Measurements from ENCODE around the gene LRP1-AS.

LRP1-AS gene

DNA sequence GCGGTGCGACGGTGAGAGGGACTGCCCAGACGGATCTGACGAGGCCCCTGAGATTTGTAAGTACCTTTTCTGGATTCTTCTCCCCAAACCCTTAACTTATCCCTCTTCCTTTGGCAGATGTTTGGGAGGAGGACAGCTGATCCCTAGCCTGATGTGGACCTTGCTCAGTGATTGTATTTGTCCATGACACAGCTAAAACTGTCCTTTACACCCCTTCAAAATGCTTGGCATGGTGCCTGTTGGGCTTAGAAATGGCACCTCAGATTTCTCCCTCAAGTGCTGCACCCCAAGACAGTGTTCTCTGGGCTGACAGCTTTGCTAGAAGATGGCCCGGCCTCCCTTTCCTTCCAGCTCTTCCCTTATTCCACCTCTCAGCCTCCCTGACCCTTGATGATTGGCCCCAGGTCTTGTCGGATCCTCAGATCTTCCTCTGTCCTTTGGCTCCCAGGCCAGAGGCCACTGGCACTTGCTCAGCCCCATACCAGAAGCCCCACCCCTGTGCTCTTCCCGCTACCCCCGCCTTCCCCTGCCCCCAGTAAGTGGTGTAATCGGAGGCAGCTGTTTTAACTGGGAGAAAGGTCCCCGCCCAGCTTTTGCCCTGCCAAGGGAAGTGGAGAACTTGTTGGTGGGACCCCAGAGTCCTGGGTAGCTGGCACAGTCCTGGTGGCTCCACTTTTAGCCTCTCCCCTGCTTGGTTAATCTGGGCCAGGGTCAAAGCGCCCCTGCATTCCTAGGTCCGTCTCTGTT lies 8.7 kb downstream of the LRP1-AS start:
- Histone ChIP-seq H3K27ac (replicated peaks; ENCODE audit: low read length) (no peak overlapping the region), H3K18ac (ENCODE audit: low read length) (no peak overlapping the region), H3K4me1 (ENCODE audit: control insufficient read depth in 2 of 2, insufficient read depth in 1 of 2, low read depth in 1 of 2, low read length in 2 of 2) (peaks cover 16 to 29% of the 10 kb centered on the region in 2 donors), H2BK120ac (ENCODE audit: low read depth, low read length) (no peak overlapping the region), H4K8ac (ENCODE audit: low read depth, low read length) (no peak overlapping the region), H3K9ac (ENCODE audit: low read depth, low read length, poor library complexity) (no peak overlapping the region), H3K4ac (ENCODE audit: low read length) (no peak overlapping the region), H3K23ac (ENCODE audit: low read depth, low read length, poor library complexity) (no peak overlapping the region), H3K79me1 (ENCODE audit: low read depth, low read length) (peaks cover 11% of the 10 kb centered on the region), H2BK15ac (ENCODE audit: low read length) (no peak overlapping the region), H3K36me3 (replicated peaks in 1 of 2; ENCODE audit: control insufficient read depth in 2 of 2, insufficient read depth in 2 of 2, low read length in 2 of 2) (peaks cover 26 to 56% of the 10 kb centered on the region in 2 donors), H3K4me2 (ENCODE audit: insufficient read depth, low read length, poor library complexity, severe bottlenecking) (no peak overlapping the region), H3K9me3 (replicated peaks in 1 of 2; ENCODE audit: control insufficient read depth in 2 of 2, insufficient read depth in 1 of 2, low read depth in 1 of 2, low read length in 2 of 2) (no peaks in the 10 kb centered on the region), H4K91ac (ENCODE audit: low read depth, low read length, poor library complexity) (no peak overlapping the region), H3K4me3 (ENCODE audit: low read length in 2 of 2) (no peak overlapping the region), H3K14ac (ENCODE audit: low read length) (no peak overlapping the region), H2AFZ (ENCODE audit: low read length) (no peak overlapping the region), H2AK5ac (ENCODE audit: low read depth, low read length) (no peak overlapping the region), H2BK12ac (ENCODE audit: low read length) (no peak overlapping the region), H3K27me3 (ENCODE audit: control insufficient read depth in 3 of 3, insufficient read depth in 3 of 3, low read depth in 1 of 3, low read length in 3 of 3) (no peaks in the 10 kb centered on the region), H2BK5ac (ENCODE audit: low read length) (no peak overlapping the region)
- WGBS, 2 donors (ENCODE audit: extremely low coverage in 2 of 2, insufficient read length in 2 of 2, insufficient replicate concordance in 1 of 2): no CpG with 5 or more reads among the region's 13 CpGs
- no peak for DNase-seq (ENCODE audit: low spot score)

GRCh38 chr12:57135527-57136326 lies 11.7 kb downstream of the LRP1-AS start:
- Histone ChIP-seq H3K18ac (ENCODE audit: low read length) (peak overlapping the region; percentile 68), H2BK12ac (ENCODE audit: low read length) (no peak overlapping the region), H3K36me3 (replicated peaks in 1 of 2; ENCODE audit: control insufficient read depth in 2 of 2, insufficient read depth in 2 of 2, low read length in 2 of 2) (peaks cover 12 to 36% of the 10 kb centered on the region in 2 donors), H4K91ac (ENCODE audit: low read depth, low read length, poor library complexity) (no peak overlapping the region), H3K27me3 (ENCODE audit: control insufficient read depth in 3 of 3, insufficient read depth in 3 of 3, low read depth in 1 of 3, low read length in 3 of 3) (no peaks in the 10 kb centered on the region), H4K8ac (ENCODE audit: low read depth, low read length) (no peak overlapping the region), H3K14ac (ENCODE audit: low read length) (no peak overlapping the region), H3K27ac (replicated peaks; ENCODE audit: low read length) (no peak overlapping the region), H3K4ac (ENCODE audit: low read length) (no peak overlapping the region), H3K79me1 (ENCODE audit: low read depth, low read length) (peaks cover 9% of the 10 kb centered on the region), H3K4me1 (ENCODE audit: control insufficient read depth in 2 of 2, insufficient read depth in 1 of 2, low read depth in 1 of 2, low read length in 2 of 2) (peaks cover 34 to 54% of the 10 kb centered on the region in 2 donors), H2BK15ac (ENCODE audit: low read length) (no peak overlapping the region), H2AFZ (ENCODE audit: low read length) (peak overlapping the region; percentile 71), H2AK5ac (ENCODE audit: low read depth, low read length) (no peak overlapping the region), H3K9ac (ENCODE audit: low read depth, low read length, poor library complexity) (no peak overlapping the region), H2BK5ac (ENCODE audit: low read length) (no peak overlapping the region), H3K4me2 (ENCODE audit: insufficient read depth, low read length, poor library complexity, severe bottlenecking) (peak overlapping the region; percentile 34), H3K9me3 (replicated peaks in 1 of 2; ENCODE audit: control insufficient read depth in 2 of 2, insufficient read depth in 1 of 2, low read depth in 1 of 2, low read length in 2 of 2) (no peaks in the 10 kb centered on the region), H3K23ac (ENCODE audit: low read depth, low read length, poor library complexity) (no peak overlapping the region), H3K4me3 (ENCODE audit: low read length in 2 of 2) (peak overlapping the region in 1 of 2 donors; percentile 37), H2BK120ac (ENCODE audit: low read depth, low read length) (no peak overlapping the region)
- no CpG with 5 or more reads among the region's 18 CpGs for WGBS, 2 donors (ENCODE audit: extremely low coverage in 2 of 2, insufficient read length in 2 of 2, insufficient replicate concordance in 1 of 2)
- DNase-seq (ENCODE audit: low spot score): no peak

DNA sequence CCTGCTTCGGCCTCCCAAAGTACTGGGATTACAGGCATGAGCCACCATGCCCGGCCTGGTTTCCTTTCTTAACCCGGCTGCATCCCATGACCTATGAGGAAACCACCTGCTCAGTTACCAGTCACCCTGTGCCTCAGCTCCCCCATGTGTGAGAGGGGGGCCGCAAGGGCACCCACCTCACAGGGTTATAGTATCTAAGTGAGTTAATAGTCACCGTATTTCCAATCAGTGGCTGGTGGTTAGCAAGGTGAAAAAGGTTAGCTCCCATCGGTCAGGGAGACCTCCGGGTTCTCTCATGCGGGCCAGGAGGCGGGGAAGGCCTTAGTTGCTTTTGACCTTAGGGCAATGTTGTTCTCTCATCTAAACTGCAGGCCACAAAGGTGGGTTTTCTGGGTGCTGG lies 12.5 kb downstream of the LRP1-AS start:
- Histone ChIP-seq H2AFZ (ENCODE audit: low read length) (no peak overlapping the region), H3K9ac (ENCODE audit: low read depth, low read length, poor library complexity) (no peak overlapping the region), H2AK5ac (ENCODE audit: low read depth, low read length) (no peak overlapping the region), H2BK15ac (ENCODE audit: low read length) (no peak overlapping the region), H3K36me3 (replicated peaks in 1 of 2; ENCODE audit: control insufficient read depth in 2 of 2, insufficient read depth in 2 of 2, low read length in 2 of 2) (peaks cover 12 to 30% of the 10 kb centered on the region in 2 donors), H3K4me2 (ENCODE audit: insufficient read depth, low read length, poor library complexity, severe bottlenecking) (no peak overlapping the region), H2BK5ac (ENCODE audit: low read length) (no peak overlapping the region), H3K18ac (ENCODE audit: low read length) (no peak overlapping the region), H4K8ac (ENCODE audit: low read depth, low read length) (no peak overlapping the region), H3K4me3 (ENCODE audit: low read length in 2 of 2) (no peak overlapping the region), H3K4ac (ENCODE audit: low read length) (no peak overlapping the region), H3K79me1 (ENCODE audit: low read depth, low read length) (peaks cover 9% of the 10 kb centered on the region), H4K91ac (ENCODE audit: low read depth, low read length, poor library complexity) (no peak overlapping the region), H2BK12ac (ENCODE audit: low read length) (no peak overlapping the region), H3K27ac (replicated peaks; ENCODE audit: low read length) (peak overlapping the region; percentile 46), H3K27me3 (ENCODE audit: control insufficient read depth in 3 of 3, insufficient read depth in 3 of 3, low read depth in 1 of 3, low read length in 3 of 3) (no peaks in the 10 kb centered on the region), H3K23ac (ENCODE audit: low read depth, low read length, poor library complexity) (no peak overlapping the region), H3K4me1 (ENCODE audit: control insufficient read depth in 2 of 2, insufficient read depth in 1 of 2, low read depth in 1 of 2, low read length in 2 of 2) (peaks cover 37 to 58% of the 10 kb centered on the region in 2 donors), H2BK120ac (ENCODE audit: low read depth, low read length) (no peak overlapping the region), H3K9me3 (replicated peaks in 1 of 2; ENCODE audit: control insufficient read depth in 2 of 2, insufficient read depth in 1 of 2, low read depth in 1 of 2, low read length in 2 of 2) (no peaks in the 10 kb centered on the region), H3K14ac (ENCODE audit: low read length) (no peak overlapping the region)
- WGBS, 2 donors (ENCODE audit: extremely low coverage in 2 of 2, insufficient read length in 2 of 2, insufficient replicate concordance in 1 of 2): no CpG with 5 or more reads among the region's 9 CpGs
- no peak for DNase-seq (ENCODE audit: low spot score)

GRCh38 chr12:57133916-57134315 lies 13.5 kb downstream of the LRP1-AS start:
- Histone ChIP-seq H3K9ac (ENCODE audit: low read depth, low read length, poor library complexity) (no peak overlapping the region), H2BK120ac (ENCODE audit: low read depth, low read length) (no peak overlapping the region), H3K23ac (ENCODE audit: low read depth, low read length, poor library complexity) (peak overlapping the region; percentile 70), H2BK12ac (ENCODE audit: low read length) (no peak overlapping the region), H3K27me3 (ENCODE audit: control insufficient read depth in 3 of 3, insufficient read depth in 3 of 3, low read depth in 1 of 3, low read length in 3 of 3) (no peaks in the 10 kb centered on the region), H2BK5ac (ENCODE audit: low read length) (no peak overlapping the region), H3K4ac (ENCODE audit: low read length) (no peak overlapping the region), H3K14ac (ENCODE audit: low read length) (no peak overlapping the region), H3K27ac (replicated peaks; ENCODE audit: low read length) (no peak overlapping the region), H3K4me1 (ENCODE audit: control insufficient read depth in 2 of 2, insufficient read depth in 1 of 2, low read depth in 1 of 2, low read length in 2 of 2) (peaks cover 40 to 62% of the 10 kb centered on the region in 2 donors), H3K79me1 (ENCODE audit: low read depth, low read length) (peaks cover 6% of the 10 kb centered on the region), H4K8ac (ENCODE audit: low read depth, low read length) (no peak overlapping the region), H2AK5ac (ENCODE audit: low read depth, low read length) (peak overlapping the region; percentile 16), H4K91ac (ENCODE audit: low read depth, low read length, poor library complexity) (no peak overlapping the region), H3K9me3 (replicated peaks in 1 of 2; ENCODE audit: control insufficient read depth in 2 of 2, insufficient read depth in 1 of 2, low read depth in 1 of 2, low read length in 2 of 2) (no peaks in the 10 kb centered on the region), H3K18ac (ENCODE audit: low read length) (no peak overlapping the region), H3K36me3 (replicated peaks in 1 of 2; ENCODE audit: control insufficient read depth in 2 of 2, insufficient read depth in 2 of 2, low read length in 2 of 2) (peaks cover 3 to 19% of the 10 kb centered on the region in 2 donors), H3K4me2 (ENCODE audit: insufficient read depth, low read length, poor library complexity, severe bottlenecking) (no peak overlapping the region), H3K4me3 (ENCODE audit: low read length in 2 of 2) (no peak overlapping the region), H2BK15ac (ENCODE audit: low read length) (no peak overlapping the region), H2AFZ (ENCODE audit: low read length) (no peak overlapping the region)
- WGBS, 2 donors (ENCODE audit: extremely low coverage in 2 of 2, insufficient read length in 2 of 2, insufficient replicate concordance in 1 of 2): no CpG with 5 or more reads among the region's 6 CpGs
- DNase-seq (ENCODE audit: low spot score): no peak

Data from neuronal stem cell (in vitro differentiated cells).